Measurements from ENCODE around the gene SLC2A4RG. TPM values are rescaled to one million over a fixed set of nuclear protein-coding genes. Genes with fewer than 3 reads are reported as not detected.

Gene SLC2A4RG
- total and polyA plus RNA-seq, 2 of the 13 experiments (the other 11 are each of a cell fraction or from before 2014, with no cell fraction given): 91.4 to 95.9 TPM

- no peak for FAIRE-seq
- Histone ChIP-seq H3K9me3 (ENCODE audit: low read length) (no peaks in the 10 kb centered on the region), H3K4me2 (ENCODE audit: low read depth, low read length) (no peak overlapping the region), H3K9ac (ENCODE audit: insufficient read depth, low read depth, low read length) (no peak overlapping the region), H3K79me2 (ENCODE audit: insufficient read depth, low read length) (no peaks in the 10 kb centered on the region), H3K36me3 (replicated peaks in 1 of 2; ENCODE audit: control insufficient read depth in 1 of 2, insufficient read depth in 2 of 2, low read length in 2 of 2) (peaks cover 3 to 4% of the 10 kb centered on the region in 2 experiments; a peak in 3 of 5 replicates), H3K27ac (ENCODE audit: extremely low read length, insufficient read depth, low read length) (no peak overlapping the region), H3K4me3 (replicated peaks in 1 of 3; ENCODE audit: insufficient read depth in 1 of 3, low read depth in 2 of 3, low read length in 3 of 3) (no peak overlapping the region), H3K27me3 (ENCODE audit: control insufficient read depth in 1 of 2, insufficient read depth in 2 of 2, low read length in 2 of 2) (no peaks in the 10 kb centered on the region), H2AFZ (ENCODE audit: low read length) (no peak overlapping the region), H3K4me1 (ENCODE audit: insufficient read depth, low read length) (peaks cover 17% of the 10 kb centered on the region), H4K20me1 (ENCODE audit: insufficient read depth, low read length) (peaks cover 4% of the 10 kb centered on the region; the same call in 1 of the 2 replicates)
- ChIA-PET CTCF (ENCODE audit: low intra/inter-chr PET ratio, low total read pairs) (no interaction called here), POLR2A (interaction anchor here (1.0 kb wide), 1 partner anchor 34 kb away, joined by 3 read pairs; the partner anchor contains the start of gene RTEL1)
- DNase-seq (ENCODE audit: low spot score): no peak
- intact Hi-C loops (cut with micrococcal nuclease; ENCODE audit: unreplicated experiment) (no loop called here), in situ Hi-C loops (cut with HindIII; ENCODE audit: extremely low pct_ligation_motif_present, low pct_unique_long_range_greater_than_20kb) (no loop called here)
- WGBS (ENCODE audit: low lambda C conversion rate): 84% methylated on average over 17 of the region's 20 CpGs
- ATAC-seq: no peak; the same call in 2 of the 3 replicates
- no TSS peak for BruUV-seq (replicated peaks)
- no peak for TF ChIP-seq SIX4 (CRISPR knock-in tag; IDR thresholded peaks at IDR 0.05)
- no peak for TF ChIP-seq TEAD3 (CRISPR knock-in tag; optimal IDR thresholded peaks at IDR 0.05; ENCODE audit: borderline replicate concordance)
- no peak for TF ChIP-seq NFKB2 (CRISPR knock-in tag; IDR thresholded peaks at IDR 0.05; ENCODE audit: borderline replicate concordance)
- TF ChIP-seq ZNF253 (CRISPR knock-in tag; IDR thresholded peaks at IDR 0.05; ENCODE audit: borderline replicate concordance): no peak
- TF ChIP-seq, protein P1, sequence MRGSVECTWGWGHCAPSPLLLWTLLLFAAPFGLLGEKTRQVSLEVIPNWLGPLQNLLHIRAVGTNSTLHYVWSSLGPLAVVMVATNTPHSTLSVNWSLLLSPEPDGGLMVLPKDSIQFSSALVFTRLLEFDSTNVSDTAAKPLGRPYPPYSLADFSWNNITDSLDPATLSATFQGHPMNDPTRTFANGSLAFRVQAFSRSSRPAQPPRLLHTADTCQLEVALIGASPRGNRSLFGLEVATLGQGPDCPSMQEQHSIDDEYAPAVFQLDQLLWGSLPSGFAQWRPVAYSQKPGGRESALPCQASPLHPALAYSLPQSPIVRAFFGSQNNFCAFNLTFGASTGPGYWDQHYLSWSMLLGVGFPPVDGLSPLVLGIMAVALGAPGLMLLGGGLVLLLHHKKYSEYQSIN (CRISPR knock-in tag; IDR thresholded peaks at IDR 0.05; ENCODE audit: borderline replicate concordance): no peak
- TF ChIP-seq ZNF296 (CRISPR knock-in tag; conservative IDR thresholded peaks at IDR 0.05): no peak
- no peak for TF ChIP-seq ZNF703 (CRISPR knock-in tag; IDR thresholded peaks at IDR 0.05; ENCODE audit: borderline replicate concordance)
- peak; percentile 73; the same call in 1 of the 2 replicates for TF ChIP-seq KDM2A (CRISPR knock-in tag; IDR thresholded peaks at IDR 0.05; ENCODE audit: borderline replicate concordance, low read depth)
- TF ChIP-seq FOSL1 (CRISPR knock-in tag; IDR thresholded peaks at IDR 0.05; ENCODE audit: borderline replicate concordance): no peak
- TF ChIP-seq PAX8 (CRISPR knock-in tag; IDR thresholded peaks at IDR 0.05; ENCODE audit: borderline replicate concordance): no peak
- no peak for TF ChIP-seq KLF16 (CRISPR knock-in tag; IDR thresholded peaks at IDR 0.05)
- TF ChIP-seq ZNF382 (CRISPR knock-in tag; IDR thresholded peaks at IDR 0.05; ENCODE audit: borderline replicate concordance): no peak
- no peak for TF ChIP-seq CENPBD1 (CRISPR knock-in tag; IDR thresholded peaks at IDR 0.05; ENCODE audit: borderline replicate concordance, low read depth)
- TF ChIP-seq GMEB1 (CRISPR knock-in tag; IDR thresholded peaks at IDR 0.05; ENCODE audit: borderline replicate concordance): no peak
- TF ChIP-seq ZHX1 (CRISPR knock-in tag; IDR thresholded peaks at IDR 0.05; ENCODE audit: low read depth): no peak
- TF ChIP-seq GABPB1 (CRISPR knock-in tag; IDR thresholded peaks at IDR 0.05): peak; percentile 13; the same call in 1 of the 2 replicates
- no peak for TF ChIP-seq NCOA2 (CRISPR knock-in tag; IDR thresholded peaks at IDR 0.05)
Measured at GRCh38 chr20:63692436-63693082, 47.0 kb upstream of the SLC2A4RG start.

Data from HepG2 (cell line).